GM21619 (cell line): Measurements from ENCODE around the gene SLC13A5.

ENCODE experiments used
- ATAC-seq: cut with Tn5 transposase; IDR thresholded peaks from one replicate; pipeline ENCODE4 v1.9.1; 2021; ENCODE audit not compliant: unreplicated experiment

The SLC13A5 gene

GRCh38 chr17:6639586-6640535, 73.3 kb downstream of the SLC13A5 start:
- ATAC-seq: peak; percentile 11

GRCh38 chr17:6639014-6639585, 74.1 kb downstream of the SLC13A5 start:
- ATAC-seq: no peak

- no peak for ATAC-seq
Measured at GRCh38 chr17:6638046-6638908, 74.9 kb downstream of the SLC13A5 start.

GRCh38 chr17:6637458-6637840, 75.7 kb downstream of the SLC13A5 start:
- ATAC-seq: no peak

GRCh38 chr17:6636616-6637457, 76.3 kb downstream of the SLC13A5 start:
- no peak for ATAC-seq

GRCh38 chr17:6636105-6636504, 77.1 kb downstream of the SLC13A5 start:
- no peak for ATAC-seq
